COLO829 (cell line): ENCODE data around the gene CELA3B.
A peak's percentile ranks its signal among the peaks of the same experiment; 100 is the strongest.
"Not testable (repeated sequence)": the region's sequence is repeated elsewhere in the genome, so short reads cannot be mapped to it uniquely, and the experiment has no call there.

Experiments used
- DNase-seq: peaks from one replicate; pipeline ENCODE4 v3.0.0; 2012; ENCODE audit warnings: low spot score

The CELA3B gene

GRCh38 chr1:21942959-21943640 lies 33.7 kb upstream of the CELA3B start:
- not testable (repeated sequence) for DNase-seq

- DNase-seq = no peak
These were observed 32.1 kb upstream of the CELA3B start for GRCh38 chr1:21944733-21945073.

- no peak for DNase-seq
These were observed 29.8 kb upstream of the CELA3B start for GRCh38 chr1:21946836-21947587.

GRCh38 chr1:21950734-21951133 lies 26.1 kb upstream of the CELA3B start:
- no peak for DNase-seq

GRCh38 chr1:21951226-21951870 lies 25.5 kb upstream of the CELA3B start:
- DNase-seq = no peak

- DNase-seq = no peak
These were observed 23.9 kb upstream of the CELA3B start for GRCh38 chr1:21952786-21953520.

- no peak for DNase-seq
These were observed 21.8 kb upstream of the CELA3B start for GRCh38 chr1:21955058-21955457.

- no peak for DNase-seq
These were observed 21.1 kb upstream of the CELA3B start for GRCh38 chr1:21955501-21956281.

- no peak for DNase-seq
These were observed 19.9 kb upstream of the CELA3B start for GRCh38 chr1:21956720-21957552.

- DNase-seq = no peak
These were observed 15.5 kb upstream of the CELA3B start for GRCh38 chr1:21961337-21961736.

GRCh38 chr1:21961799-21962198 lies 15.0 kb upstream of the CELA3B start:
- no peak for DNase-seq

- peak; percentile 39 for DNase-seq
These were observed 13.2 kb upstream of the CELA3B start for GRCh38 chr1:21963477-21964217.

GRCh38 chr1:21966247-21967000 lies 10.4 kb upstream of the CELA3B start:
- no peak for DNase-seq

- not testable (repeated sequence) for DNase-seq
These were observed 9.6 kb upstream of the CELA3B start for GRCh38 chr1:21967216-21967615.

GRCh38 chr1:21969066-21969465 lies 7.8 kb upstream of the CELA3B start:
- DNase-seq = not testable (repeated sequence)

- not testable (repeated sequence) for DNase-seq
These were observed 6.3 kb upstream of the CELA3B start for GRCh38 chr1:21970523-21970922.

GRCh38 chr1:21972973-21973441 lies 3.8 kb upstream of the CELA3B start:
- not testable (repeated sequence) for DNase-seq

GRCh38 chr1:21973948-21974347 lies 2.9 kb upstream of the CELA3B start:
- not testable (repeated sequence) for DNase-seq

GRCh38 chr1:21974699-21975098 lies 2.1 kb upstream of the CELA3B start:
- DNase-seq = not testable (repeated sequence)
